Stimulated activated CD4-positive, alpha-beta T cell treated with anti-CD3 and anti-CD28 coated beads, TNF-alpha, amount 100 ng/mL, for 24 hours (primary cell): ENCODE data around the gene NASP.

Experiments
- DNase-seq, 3 experiments: peaks; one replicate each; pipeline ENCODE4 v3.0.0-alpha.2; 2020; ENCODE audit warnings: low read depth in 3 of 3

Gene NASP, protein sequence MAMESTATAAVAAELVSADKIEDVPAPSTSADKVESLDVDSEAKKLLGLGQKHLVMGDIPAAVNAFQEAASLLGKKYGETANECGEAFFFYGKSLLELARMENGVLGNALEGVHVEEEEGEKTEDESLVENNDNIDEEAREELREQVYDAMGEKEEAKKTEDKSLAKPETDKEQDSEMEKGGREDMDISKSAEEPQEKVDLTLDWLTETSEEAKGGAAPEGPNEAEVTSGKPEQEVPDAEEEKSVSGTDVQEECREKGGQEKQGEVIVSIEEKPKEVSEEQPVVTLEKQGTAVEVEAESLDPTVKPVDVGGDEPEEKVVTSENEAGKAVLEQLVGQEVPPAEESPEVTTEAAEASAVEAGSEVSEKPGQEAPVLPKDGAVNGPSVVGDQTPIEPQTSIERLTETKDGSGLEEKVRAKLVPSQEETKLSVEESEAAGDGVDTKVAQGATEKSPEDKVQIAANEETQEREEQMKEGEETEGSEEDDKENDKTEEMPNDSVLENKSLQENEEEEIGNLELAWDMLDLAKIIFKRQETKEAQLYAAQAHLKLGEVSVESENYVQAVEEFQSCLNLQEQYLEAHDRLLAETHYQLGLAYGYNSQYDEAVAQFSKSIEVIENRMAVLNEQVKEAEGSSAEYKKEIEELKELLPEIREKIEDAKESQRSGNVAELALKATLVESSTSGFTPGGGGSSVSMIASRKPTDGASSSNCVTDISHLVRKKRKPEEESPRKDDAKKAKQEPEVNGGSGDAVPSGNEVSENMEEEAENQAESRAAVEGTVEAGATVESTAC

DNA sequence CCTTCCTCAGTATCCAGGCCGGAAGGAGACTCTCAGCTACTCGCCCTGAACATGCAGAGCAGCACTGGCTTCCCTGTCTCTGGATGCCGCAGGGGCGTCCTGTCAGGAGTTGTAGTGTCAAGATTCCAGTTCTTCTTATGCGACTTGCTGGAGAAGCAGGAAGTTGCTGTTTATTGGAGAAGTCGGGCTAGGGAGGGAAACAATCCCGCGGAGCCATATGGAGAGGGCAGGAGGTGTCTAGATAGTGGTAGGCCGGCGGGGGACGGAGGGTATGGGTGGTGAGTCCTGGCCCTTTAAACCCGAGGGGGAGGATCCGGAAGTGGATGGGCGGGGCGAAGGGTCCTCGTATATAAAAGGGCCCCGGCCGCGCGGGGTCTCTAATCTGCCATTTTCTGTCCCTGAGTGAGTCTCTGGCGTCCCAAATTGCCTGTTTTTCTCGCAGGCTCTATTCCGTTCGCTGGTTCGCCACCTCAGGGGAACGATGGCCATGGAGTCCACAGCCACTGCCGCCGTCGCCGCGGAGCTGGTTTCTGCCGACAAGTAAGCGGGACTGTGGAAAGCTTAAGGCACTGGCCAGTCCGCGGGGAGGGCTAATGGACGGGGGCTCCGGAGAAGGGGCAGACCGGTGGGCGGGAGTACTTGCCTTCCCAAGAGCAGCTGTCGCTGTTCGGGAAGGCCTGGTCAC is at the start of gene NASP:
NASP (plus strand) TSS at position 376 of the 685 bp plus-strand sequence; CDS start at position 482, 106 bp downstream.
- DNase-seq, result peak; percentile 89 to 92 (median 91)

DNA sequence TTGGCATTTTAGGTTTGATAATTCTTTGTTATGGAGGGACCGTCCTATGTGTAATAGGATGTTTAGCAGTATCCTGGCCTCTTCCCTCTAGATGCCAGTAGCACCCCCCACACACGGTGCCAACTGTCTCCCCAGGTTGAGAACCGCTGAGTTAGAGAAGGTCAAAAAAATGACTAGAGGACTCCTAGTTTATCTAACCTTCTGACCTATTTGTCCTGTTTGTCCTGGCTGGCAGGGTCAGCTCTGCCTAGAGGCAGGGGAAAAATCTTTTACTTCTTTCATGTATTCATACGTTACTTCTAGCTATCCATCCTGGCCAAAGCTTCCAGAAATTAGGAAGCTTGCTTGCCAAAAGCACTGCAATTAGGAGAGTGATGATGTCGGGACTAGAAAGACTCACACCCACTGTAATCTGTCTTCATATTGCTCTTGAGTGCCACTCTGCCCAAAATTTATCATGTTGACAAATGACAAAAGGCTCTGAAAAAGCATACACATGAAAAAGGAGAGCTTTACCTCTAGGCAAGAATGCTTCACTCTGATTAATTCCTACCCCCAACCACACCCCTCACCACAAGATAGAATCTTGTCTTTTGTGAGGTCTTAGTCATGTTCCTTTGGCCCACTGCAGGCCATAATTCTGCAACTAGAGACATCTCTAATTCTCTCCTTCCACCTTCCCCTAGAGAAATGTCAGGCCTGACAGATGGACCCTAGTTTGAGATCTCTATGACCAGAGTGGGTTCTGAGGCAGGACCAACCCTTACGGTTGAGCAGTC is 47.7 kb upstream of the NASP start:
- DNase-seq, result no peak

DNA sequence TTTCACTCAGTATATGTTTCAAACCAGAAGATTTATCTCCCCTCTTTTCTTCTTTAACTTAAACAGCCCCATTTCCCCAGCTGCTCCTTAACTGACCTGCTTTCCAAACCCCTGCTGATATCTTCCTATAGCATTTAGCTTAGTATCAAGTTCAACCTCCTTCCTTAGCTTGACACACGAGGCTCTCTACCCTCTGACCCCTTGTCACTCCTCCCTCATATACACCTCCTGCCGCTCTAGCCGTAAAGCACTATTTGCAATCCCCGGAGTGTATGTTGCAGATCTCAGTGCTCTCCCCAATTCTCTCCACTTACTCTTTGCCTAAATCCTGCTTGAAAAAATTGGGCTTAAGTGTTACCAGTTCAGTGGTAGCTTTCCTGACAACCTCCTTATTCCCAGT is 47.0 kb upstream of the NASP start:
- DNase-seq, result no peak

DNA sequence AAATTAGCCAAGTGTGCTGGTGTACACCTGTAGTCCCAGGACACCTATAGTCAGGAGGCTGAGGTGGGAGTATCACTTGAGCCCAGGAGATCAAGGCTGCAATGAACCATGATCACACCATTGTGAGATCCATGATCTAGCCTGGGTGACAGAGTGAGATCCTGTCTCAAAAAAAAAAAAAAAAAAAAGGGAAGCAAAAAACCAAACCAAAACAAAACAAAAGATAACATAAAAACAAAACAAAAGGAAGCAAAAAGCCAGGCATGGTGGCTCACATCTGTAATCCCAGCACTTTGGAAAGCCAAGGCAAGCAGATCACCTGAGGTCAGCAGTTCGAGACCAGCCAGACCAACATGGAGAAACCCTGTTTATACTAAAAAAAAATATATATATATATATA is 42.6 kb upstream of the NASP start:
- DNase-seq, result no peak

DNA sequence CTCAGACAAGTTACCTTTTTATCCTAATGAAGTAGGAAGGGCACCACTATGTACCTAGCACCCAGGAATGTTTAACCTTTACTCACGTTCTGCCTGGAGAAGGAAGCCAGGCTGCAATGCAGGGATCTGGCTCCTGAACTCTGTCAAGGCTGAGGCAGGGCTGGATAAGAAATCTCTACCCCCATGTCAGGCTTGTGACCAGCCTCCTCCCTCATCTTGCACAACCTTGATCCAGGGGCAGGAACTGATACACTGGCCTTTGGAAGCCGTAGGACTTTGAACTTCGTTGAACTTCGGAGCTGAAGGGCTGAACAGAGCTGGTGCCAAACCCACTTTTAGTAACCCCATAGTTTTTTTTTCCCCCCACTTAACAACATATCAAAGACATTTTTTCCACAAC is 41.2 kb upstream of the NASP start:
- DNase-seq, result no peak

DNA sequence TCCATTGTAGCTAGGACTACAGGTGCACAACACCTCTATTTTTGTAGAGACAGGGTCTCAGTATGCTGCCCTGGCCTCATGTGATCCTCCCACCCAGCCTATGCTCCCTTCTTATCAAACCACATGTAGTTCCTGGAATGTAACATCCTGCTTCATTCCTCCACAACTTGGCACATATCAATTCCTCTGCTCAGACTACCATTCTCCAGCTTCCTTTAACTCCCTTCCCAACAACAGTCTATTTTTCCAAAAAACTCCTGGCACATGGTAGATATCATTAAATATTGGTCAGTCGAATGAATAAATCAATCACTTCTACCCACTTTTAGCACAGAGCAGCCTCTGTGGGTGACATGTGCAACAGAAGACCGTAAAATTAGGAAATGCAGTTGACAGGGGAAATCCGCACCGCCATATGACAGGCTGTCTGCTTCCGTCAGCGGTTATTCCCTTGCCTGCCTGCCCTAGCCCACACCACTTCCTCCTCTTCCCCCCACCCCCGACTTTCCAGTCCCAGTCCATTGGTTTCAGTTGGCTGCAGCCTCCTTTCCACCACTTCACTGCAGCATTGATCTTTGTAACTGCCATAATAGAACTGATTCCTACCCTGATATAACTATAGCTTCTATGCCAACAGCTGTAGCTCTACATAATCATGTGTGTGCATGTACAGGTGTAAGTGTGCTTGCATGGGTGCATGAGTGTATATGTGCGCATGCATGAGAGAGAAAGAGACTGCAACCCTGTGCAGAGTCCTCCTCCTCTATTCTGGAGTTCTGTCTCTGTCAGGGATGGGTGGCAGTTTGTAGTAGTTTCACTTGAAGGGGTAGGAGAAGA is 40.0 kb upstream of the NASP start:
- peak; percentile 42 to 74 (median 50) for DNase-seq

DNA sequence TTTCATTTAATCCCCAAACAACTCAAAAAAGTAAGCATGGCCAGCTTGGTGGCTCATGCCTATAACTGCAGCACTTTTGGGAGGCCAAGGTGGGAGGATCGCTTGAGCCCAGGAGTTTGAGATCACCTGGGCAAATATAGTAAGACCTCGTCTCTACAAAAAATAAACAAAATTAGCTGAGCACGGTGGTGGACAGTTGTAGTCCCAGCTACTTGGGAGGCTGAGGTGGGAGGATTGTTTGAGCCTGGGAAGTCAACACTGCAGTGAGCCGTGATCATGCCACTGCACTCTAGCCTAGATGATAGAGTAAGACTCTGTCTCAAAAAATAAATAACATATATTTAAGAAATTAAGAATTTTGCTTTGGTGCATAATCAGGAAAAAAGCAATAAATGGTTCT is 39.3 kb upstream of the NASP start:
- no peak for DNase-seq

DNA sequence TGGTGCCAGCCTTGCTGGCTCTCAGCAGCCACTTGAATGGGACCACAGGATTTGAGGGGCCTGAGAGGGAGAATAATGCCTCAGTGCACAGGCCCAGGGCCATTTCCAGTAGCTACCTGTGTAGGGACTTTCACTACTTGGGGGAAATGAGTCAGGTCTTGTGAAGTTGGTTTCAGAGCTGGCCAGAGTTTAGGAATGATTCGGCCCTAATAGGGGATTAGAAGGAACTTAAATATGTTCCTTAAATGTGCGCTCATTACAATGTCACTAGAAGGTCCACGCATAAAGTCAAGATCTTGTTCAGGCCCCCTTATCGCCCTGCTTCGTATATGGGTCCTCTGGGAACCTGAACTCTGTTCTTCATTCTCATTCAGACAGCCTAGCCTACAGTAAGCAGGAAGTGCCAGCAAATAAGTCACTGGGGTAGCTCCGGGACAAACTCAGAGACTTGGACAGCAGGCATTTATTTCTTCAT is 38.8 kb upstream of the NASP start:
- DNase-seq, result peak in 1 of 3 experiments; percentile 31

DNA sequence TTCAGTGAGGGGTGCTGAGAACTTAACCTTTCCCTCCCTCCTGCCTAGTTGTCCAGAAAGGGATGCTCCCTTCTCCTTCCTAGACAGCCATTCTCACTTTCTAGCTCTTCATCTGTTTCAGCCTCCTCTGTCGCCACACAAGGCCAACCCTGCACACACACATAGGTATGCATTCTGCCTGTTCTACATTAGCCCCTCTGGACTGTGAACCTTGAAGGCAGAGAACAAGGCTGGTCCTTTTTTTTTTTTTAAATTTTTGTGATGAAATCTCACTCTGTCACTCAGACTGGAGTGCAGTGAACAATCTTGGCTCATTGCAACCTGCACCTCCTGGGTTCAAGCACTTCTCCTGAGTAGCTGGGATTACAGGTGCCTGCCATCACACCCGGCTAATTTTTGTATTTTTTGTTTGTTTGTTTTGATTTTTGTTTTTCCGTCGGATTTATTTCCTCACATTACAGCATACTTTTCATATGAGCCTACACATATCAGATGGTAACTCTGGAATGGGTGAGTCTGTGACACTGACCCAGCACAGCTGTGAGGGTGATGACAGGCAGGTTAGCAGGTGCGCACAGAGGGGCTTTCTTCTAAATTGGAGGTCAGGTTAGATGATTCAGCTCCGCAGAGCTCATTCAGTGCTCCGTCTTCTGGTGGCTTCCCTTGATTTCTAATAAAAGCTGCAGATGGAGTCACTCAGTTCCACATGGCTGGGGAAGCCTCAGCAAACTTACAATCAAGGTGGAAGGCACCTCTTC is 38.1 kb upstream of the NASP start:
- no peak for DNase-seq

DNA sequence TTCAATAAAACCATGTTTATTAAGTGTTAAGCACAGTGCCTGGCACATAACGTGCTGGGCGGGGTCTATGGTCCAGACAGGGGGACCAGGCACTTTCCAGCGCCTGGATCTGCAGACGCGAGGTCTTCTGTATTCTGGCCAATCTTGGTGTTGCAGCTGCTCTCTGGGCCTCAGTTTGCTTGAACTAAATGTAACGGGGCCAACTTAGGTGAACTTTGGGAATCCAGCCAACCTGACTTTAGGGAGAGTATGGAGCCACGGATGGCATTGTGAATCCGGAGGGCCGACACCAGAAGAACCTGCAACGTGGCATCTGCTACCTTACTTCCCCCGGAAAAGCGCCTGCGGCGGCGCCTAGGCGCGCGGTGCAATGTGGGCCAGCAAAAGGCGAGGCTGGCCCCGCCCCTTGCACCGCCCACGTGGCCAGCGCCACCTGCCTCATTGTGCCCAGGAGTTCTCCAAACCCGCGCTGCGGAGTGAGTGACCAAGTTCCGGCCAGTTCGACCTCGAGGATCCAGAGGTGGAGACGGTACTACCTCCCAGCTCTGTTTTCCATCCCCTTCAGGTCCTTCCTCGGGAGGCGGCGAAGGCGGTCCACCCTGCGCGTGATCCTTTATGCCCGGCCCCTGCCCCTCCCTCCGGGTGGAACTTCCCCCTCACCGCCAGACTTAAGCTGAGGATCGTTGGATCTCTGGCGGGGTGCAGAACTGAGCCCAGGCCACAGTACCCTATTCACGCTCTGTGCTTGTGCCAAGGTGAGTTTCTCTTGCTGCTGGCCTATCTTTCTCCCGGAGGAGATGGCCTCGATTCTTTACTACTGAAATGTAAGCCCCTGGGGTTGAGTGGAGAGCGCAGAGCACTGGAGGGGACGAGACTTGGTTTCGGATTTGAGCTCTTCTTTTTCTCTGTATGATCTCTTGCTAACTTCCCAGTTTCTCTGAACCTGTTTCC is 33.2 kb upstream of the NASP start, which contains the start of gene AKR1A1:
AKR1A1 (plus strand) TSS at position 426 of the 951 bp plus-strand sequence. CDS start 10,969 bp downstream, outside the sequence.
- DNase-seq, result peak; percentile 75 to 89 (median 78)

DNA sequence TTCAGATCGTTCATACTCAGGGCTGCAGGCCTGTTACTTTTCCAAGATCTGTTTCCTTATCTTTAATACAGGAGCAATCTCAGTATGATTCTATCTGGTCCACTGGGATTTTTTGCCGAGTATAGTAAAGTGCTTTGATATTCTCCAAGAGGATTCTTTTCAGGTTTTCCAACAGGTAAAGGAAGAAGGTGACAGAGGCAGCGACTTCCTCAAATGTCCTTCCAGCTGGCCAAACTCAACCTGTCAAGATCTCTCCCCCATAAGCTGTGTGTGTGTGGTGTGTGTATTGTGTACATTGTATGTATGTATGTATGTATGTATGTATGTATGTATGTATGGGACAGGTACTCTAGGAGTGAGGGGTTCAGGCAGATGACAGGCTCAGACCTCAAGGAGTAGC is 32.2 kb upstream of the NASP start:
- DNase-seq, result no peak

DNA sequence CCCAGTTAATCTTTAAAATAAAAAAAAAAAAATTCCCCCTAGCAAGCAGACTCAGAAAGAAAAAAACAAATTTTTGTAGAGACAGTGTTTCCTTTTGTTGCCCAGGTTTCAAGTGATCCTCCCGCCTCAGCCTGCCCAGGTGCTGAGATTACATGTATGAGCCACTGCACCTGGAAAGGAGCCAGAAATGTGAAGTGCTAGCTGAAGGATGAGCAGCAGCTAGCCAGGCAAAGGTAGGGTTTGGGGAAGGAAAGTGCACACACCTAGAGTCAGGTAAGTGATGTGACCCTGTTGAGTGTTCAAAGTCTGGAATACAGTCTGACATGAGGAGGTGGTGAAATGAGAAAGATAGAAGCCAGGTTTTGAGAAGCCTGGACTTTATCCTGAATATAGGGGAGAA is 31.5 kb upstream of the NASP start:
- DNase-seq, result no peak

DNA sequence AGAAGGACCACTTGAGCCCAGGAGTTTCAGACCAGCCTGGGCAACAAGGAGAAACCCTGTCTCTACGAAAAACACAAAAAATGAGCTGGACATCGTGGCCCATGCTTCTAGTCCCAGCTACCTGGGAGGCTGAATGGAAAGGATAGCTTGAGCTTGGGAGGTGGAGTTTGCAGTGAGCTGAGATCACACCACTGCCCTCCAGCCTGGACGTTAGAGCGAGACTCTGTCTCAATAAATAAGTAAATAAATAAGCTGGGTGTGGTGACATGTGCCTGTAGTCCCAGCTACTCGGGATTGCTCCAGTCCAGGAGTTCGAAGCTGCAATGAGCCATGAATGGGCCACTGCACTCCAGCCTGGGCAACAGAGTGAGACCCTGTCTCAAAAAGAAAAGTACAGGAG is 29.6 kb upstream of the NASP start:
- DNase-seq, result no peak

DNA sequence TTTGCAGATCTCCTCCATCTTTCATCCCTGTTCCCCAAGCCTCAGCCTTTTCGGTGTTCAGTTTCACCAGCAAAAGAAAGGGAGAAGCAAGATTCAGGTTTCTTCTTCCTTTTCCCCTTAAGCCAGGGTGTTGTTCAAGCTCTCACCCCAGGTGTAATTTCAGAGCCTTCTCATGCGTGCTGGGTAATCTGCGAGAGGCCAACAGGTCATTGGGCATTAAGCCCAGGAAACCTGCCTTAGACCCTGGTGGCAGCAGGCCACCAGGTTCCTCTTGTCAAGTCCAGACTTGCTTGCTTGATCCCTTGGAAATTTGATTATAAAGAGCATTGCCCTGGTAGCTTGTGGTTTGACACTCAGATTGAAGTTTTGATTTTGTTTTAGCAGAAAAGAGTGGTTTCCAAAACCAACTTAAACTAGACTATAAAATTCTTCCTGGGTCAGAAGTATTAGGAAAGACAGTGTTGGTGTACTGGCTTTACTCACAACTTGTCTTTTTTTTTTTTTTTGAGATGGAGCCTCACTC is 26.4 kb upstream of the NASP start:
- no peak for DNase-seq

DNA sequence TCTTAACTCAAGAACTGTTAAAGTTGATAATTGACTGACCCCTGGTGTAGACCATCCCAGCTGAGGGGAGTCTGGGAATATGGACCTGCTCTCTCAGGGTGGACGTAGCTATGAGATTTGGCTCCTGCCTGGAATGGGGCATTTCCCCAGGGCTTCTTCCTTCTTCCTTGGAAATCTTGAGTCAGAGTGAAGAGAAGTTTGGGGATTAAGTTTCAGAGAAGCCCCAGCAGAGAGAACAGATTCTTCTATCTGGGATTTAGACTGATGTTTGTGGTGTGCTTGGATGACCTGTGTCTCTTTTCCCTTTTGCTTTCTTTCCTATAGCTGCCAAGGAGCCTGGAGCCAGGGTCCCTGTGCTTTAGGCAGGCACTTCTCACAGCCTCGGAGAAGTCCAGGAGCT is 20.0 kb upstream of the NASP start:
- no peak for DNase-seq

DNA sequence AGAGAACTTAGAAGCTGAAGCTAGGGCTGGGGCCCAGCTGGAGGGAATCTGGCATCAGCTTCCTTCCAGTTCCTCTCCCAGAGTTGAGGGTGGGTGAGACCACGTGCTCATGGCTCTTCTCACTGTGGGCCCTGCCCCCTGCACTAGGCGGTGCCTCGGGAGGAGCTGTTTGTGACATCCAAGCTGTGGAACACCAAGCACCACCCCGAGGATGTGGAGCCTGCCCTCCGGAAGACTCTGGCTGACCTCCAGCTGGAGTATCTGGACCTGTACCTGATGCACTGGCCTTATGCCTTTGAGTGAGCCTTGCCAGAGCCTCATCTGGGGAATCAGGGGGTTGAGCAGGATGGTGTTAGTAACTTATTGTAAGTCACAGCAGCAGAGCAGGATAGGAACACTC is 17.1 kb upstream of the NASP start:
- no peak for DNase-seq

DNA sequence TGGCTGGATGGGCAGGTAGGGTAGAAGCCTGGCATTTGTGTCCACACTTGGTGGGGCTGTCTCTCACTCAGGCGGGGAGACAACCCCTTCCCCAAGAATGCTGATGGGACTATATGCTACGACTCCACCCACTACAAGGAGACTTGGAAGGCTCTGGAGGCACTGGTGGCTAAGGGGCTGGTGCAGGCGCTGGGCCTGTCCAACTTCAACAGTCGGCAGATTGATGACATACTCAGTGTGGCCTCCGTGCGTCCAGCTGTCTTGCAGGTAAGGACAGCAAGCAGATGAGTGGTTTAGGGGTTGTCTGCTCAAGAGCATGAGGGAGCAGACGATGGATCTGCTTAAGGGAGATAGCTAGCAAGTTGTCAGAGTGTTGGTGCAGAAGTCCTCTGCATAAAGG is 15.9 kb upstream of the NASP start:
- DNase-seq, result no peak

DNA sequence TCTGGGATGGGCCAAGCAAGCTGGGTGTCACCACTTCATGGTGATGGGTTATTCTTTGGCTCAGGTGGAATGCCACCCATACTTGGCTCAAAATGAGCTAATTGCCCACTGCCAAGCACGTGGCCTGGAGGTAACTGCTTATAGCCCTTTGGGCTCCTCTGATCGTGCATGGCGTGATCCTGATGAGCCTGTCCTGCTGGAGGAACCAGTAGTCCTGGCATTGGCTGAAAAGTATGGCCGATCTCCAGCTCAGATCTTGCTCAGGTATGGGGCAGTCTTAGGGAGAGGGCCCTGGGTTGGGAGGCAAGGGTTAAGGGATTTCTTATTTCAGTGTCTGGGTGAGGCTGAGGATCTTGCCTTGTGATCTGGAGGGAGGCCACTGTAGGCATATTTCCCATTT is 15.4 kb upstream of the NASP start:
- DNase-seq, result no peak
